RPMI8226 (cell line): ENCODE results near the gene SLC24A4.
"Not testable (repeated sequence)": the region's sequence is repeated elsewhere in the genome, so short reads cannot be mapped to it uniquely, and the experiment has no call there.

Experiments used
- DNase-seq: peaks from one replicate; pipeline ENCODE4 v3.0.0-alpha.2; 2015

SLC24A4 gene

GRCh38 chr14:92528486-92529100, 205.6 kb downstream of the SLC24A4 start:
- no peak for DNase-seq

- no peak for DNase-seq
Measured at GRCh38 chr14:92529903-92530302, 206.9 kb downstream of the SLC24A4 start.

DNA sequence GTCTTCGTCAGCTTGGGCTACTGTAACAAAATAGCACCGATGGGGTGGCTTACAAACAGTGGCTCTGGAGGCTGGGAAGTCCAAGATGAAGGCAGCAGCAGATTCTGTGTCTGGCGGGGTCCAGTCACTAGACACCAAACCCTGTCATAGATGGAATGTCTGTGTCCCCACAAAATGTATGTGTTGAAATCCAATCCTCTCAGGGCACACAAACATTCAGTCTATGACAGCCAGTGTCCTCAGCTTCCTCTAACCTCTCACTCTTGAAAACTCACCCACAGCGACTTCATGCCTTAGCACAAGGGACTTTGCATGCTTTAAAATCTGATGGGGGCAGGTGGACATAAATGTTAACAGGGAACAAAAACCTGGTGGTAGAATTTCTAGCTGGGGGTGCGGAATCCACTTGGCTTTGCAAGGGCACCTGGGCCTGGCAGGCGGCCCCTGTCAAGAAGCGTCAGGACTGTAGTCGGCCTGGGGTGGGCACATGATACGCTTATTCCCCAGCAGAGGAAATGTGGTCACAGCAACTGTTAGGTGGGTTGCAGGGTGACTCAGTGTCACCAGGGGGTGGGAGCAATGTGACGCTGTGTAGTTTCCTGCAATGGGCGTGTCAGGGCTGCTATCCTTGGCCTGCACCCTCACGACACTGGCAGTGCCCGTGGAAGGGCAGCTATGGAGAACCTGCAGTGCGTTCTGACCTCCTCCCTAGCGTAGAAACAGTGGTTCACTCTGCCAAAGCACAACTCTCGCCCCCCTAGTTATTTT, 208.3 kb downstream of the SLC24A4 start:
- no peak for DNase-seq

DNA sequence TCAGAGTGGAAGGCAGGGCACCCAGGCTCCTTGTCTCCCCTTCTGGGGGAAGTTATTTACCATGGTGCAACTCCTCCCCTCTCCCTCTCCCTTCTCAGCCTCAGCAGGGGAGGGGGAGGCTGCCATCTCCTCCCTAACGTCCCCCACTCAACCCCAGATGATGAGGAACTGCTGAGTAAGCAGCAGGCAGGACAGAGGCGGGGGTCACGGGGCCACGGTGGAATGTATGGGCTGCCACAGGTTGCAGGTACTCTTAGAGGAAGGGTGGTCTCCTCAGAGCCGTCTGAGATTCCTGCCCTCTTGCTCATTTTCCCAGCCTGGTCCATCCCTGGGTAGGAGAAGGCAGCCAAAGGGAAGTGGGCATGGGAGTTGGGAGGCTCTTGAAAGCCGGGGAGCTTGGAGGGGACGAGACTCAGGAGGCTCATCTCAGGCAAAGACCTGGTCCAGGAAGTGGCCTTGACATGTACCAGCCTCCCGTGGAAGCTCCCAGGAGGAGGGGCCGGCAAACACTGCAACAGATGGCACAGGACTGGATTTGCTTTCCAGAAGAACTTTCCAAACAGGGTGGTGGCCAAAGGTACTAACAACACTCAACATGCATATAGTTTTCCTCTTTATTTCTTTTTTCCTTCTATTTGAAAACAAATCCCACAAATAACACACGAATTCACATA, 209.7 kb downstream of the SLC24A4 start:
- no peak for DNase-seq

DNA sequence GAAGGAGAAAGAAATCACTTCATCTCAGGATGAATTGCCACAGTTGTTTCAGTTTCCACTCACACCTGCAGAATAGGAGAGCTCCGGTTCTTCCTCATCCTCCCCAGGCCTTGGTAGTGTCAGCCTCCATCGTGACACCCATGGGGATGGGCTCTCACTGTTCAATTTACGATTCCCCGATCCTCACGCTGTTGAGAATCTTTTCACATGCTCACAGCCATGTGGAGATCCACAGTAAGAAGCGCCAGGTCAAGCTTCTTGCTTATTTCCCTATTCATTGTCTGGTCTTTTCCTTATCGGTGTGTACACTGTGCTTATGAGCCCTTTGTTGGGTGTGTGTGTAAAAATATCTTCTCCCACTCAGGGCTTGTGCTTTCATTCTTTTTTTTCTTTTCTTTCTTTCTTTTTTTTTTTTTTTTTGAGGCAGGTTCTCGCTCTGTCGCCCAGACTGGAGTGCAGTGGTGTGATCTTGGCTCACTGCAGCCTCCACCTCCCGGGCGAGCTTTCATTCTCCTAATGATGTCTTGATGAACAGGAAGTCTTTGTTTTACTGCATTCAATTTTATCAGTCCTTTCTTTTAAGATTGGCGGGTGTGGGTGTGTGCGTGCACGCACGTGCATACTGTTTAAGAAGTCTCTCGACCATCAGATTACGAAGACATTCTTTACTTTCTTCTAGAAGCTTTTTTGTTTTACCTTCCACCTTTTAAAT, 212.1 kb downstream of the SLC24A4 start:
- DNase-seq: no peak

DNA sequence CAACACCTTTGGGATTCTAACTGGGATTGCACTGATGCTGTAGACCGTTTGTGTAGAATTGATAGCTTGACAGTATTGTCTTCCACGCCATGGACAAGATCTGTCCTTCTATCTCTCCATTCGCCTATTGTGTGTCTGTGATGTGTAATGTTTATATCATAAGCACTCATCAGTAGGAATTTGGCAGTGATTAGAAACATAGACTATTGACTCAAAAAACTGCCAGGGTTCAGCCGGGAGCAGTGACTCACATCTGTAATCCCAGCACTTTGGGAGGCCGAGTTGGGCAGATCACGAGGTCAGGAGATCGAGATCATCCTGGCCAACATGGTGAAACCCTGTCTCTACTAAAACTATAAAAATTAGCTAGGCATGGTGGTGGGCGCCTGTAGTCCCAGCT, 213.3 kb downstream of the SLC24A4 start:
- not testable (repeated sequence) for DNase-seq

GRCh38 chr14:92538412-92538985, 215.5 kb downstream of the SLC24A4 start:
- no peak for DNase-seq

DNA sequence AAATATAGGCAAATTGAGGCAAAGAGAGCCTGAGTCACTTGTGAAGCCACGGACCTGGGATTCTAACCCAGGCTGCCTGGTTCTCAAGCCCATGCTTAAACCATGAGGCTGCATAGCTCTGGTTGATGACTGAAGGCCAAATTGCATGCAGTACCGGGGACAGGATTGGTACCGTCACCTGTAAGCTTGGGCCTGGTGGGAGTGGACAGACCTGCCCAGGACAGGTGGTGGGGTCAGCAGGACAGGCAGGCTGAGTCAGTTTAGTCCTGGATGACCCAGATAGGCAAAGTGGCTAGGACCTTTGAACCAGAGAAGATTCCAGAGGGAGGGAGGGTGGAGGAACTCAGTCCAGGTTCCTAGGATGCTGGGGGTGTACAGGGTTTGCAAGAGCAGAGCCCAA, 216.5 kb downstream of the SLC24A4 start:
- DNase-seq: no peak

DNA sequence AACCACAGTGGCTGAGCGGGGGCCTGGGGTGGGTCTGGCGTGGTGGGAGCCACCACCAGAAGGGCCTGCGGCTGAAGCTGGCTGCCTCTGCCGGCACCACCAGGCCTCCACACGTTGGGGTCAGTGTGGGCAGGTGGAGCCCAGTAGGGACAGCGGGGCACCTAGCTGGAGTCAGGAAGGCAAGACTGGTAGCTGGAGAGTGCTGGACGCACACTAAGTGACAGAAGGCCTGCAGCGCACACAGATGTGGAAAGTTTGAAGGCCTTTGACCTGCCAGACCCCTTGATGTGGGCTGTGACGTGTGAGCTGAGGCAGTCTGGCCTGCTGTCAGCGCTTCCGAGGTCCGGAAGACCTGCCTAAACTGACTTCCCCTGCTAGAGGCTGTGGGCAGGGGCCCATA, 216.9 kb downstream of the SLC24A4 start:
- no peak for DNase-seq

DNA sequence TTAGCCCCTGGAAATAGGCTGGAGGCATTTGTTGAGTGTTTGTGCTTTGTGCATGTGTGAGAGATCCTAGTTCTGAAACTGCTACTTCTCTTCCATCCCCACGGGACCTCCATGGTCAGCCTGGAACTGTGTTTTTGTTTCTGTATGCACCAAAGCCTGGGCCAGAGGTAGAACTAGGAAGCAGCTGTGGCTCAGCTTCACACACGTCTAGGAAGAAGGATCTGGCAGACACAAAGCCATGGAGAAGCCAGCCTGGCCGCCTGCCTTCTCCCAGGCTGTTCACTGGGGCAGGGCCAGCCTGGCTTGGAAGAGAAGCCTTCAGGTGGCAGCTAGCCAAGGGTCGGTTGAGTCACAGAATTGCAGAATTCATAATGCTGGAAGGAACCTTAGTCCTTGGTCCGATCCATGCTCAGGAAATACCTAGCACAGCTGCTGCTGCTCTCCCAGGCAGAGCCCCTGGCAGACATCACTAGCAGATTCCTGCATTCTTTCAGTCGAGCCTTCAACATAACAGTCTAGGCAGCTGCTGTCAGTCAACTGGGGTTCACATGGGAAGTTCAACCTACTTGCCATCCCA, 217.6 kb downstream of the SLC24A4 start:
- DNase-seq: no peak

- no peak for DNase-seq
Measured at GRCh38 chr14:92542766-92543554, 220.0 kb downstream of the SLC24A4 start.

DNA sequence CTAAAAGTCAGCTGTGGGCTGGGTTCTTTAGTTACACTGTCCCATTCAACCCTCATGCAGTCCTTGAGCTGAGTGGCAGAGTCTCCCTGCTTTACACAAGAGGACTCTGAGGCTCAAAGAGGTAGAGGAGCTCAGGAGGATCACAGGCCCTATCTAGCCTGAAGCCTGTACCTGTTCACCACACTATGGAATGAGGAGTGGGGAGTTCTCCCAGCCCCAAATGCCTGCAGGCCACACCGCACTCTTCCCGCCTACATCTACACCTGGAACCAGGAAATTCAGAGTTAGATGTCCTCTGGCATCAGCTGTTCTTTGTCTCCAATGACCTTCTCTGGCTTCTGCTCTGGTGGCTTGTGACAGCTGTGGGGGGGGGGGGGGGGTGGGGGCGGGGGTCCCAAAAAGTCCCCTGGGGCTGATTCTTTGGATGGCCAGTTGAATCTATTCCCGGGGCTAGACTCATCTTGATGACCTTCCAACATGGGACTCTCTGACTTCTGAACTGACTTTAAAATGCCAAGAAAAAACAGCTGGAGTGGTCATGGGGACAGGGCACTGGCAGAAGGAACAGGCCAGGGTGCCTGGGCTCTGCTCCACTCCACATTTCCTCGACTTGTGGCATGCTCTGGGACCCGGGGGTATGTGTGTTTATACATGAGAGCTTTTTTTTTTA, 221.2 kb downstream of the SLC24A4 start:
- DNase-seq: no peak

DNA sequence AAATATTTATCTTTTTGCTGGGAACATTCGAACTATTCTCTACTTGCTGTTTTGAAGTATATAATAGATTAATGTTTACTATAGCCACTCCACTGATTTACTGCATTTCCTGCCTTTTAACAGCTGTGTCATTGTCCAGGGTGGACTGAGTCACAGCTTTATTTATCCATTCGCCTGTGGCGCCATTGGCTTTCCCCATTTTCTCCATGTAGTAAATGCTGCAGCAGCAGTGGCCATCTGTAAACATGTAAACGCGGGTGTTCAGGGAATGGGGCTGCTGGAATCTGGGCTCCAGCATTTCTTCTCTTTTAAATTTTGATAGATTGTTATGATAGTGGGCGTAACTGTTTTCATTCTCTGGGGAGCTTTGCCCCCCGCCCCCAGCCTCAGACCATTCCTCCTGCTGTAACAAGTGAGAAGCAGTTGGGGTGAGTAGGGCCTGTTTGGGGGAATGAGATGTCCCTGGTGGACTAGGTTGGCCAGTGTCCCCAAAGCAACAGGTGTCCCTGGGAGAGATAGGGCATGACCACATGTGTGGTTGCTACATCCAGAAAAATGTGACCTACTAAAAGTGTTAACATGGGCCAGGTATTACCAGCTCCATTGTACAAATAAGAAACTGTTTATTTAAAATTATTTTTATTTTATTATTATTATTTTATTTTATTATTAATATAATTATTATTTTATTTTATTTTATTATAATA, 223.5 kb downstream of the SLC24A4 start:
- DNase-seq: no peak

DNA sequence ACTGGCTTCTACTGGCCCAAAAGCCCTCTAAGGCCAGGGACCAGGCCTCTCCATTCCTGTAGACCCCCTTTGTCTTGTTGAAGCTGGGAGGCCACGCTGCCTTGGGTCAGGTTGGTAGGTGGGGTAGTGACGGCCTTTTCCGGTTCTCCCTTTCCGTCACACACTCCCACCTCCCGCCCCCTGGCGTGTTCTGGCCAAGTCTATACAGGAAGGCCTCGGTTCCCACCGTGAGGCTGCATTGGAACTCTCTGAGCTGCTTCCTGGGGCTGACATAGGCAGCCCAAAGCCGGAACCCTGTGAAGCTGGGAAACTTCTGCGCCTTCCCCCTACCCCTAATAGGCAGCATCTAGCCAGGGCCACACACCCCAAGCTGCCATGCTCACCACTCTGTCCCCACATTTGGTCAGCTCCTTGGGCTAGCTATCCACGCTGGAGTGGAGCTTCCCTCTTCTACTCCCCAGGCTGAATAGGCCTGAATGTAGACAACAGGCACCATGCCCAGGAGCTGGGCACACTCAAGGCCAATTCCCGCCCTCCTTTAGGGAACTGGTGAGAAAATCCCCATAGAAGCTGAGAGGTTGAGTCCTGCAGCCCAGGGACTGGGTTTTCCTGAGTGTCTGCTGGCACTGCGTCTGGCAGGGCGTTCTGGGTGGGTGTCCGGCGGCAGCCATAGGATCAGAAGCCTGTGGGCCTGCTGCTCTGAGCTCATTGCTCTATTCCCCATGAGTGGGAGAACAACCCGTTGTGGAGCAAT, 226.3 kb downstream of the SLC24A4 start:
- DNase-seq: no peak

DNA sequence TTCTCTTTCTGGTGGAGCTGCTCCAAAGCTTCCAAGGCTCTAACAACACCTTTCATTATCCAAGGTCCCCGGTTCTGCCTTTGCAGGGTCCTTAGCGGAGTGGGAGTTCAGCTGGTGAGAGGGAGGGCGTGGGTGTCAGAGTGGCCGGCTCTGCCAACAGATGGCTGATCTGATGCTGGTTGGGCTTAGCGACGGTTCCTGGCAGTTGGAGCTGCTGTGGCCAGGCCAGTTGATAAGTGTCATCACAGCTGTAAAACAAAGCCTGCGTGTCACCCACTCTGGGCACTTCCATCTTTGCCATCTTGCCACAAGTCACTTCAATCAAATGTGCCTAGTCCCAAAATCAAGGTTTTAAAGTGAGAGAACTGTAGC, 226.9 kb downstream of the SLC24A4 start:
- no peak for DNase-seq
